K562 (cell line): ENCODE results near the gene CDKL1. TPM values are rescaled to one million over a fixed set of nuclear protein-coding genes. Genes with fewer than 3 reads are reported as not detected.

ENCODE experiments used
- ATAC-seq: fragments of 200-7000 bp; cut with Tn5 transposase; 3 replicates; pipeline ENCODE4 v1.9.1; 2020; ENCODE audit warnings: moderate library complexity
- BruUV-seq: library from RNA; stranded (reverse); fragments of 400-500 nt; replicated peaks from 2 replicates; lab custom pipeline; 2021; lab: Mats Ljungman, UMichigan
- CTCF ChIA-PET: fragments of 300-600 bp; formaldehyde crosslinking; extraction: SDS; loops from one replicate; lab custom pipeline; 2021; ENCODE audit warnings: low intra/inter-chr PET ratio; lab: Yijun Ruan, JAX
- POLR2A ChIA-PET: fragments of 300-600, 350-650 bp; sonication (Branson Sonifier 250); formaldehyde crosslinking; extraction: SDS; loops from one replicate; lab custom pipeline; 2021; ENCODE audit warnings: antibody characterized with exemption, inconsistent platforms; lab: Yijun Ruan, JAX
- DNase-seq, 4 experiments: peaks; one replicate each; pipeline versions ENCODE4 v3.0.0 to v3.0.0-alpha.2; 2011 to 2018; ENCODE audit warnings: low spot score in 3 of 4, mixed read lengths in 3 of 4; ENCODE audit errors: extremely low read depth in 1 of 4
- FAIRE-seq: peaks from 2 replicates; lab custom pipeline; 2011; peaks lifted over from hg19 to GRCh38; lab: Jason Lieb, UNC
- H2AFZ ChIP-seq: 2 replicates; pipeline ENCODE4 v1.6.0; 2011; ENCODE audit warnings: low read depth, low read length, control low read depth, inconsistent platforms
- H3K27ac ChIP-seq: fragments of 200-600 bp; 3 replicates; pipeline ENCODE4 v1.8.0; 2011; ENCODE audit warnings: low read depth, mild to moderate bottlenecking, control low read depth, inconsistent platforms, low read length, moderate library complexity, mixed read lengths; ENCODE audit errors: extremely low read depth
- H3K27me3 ChIP-seq, 2 experiments: fragments of 300-600 bp in 1 of 2; 2 replicates in 1 of 2; 3 replicates in 1 of 2; pipeline versions ENCODE4 v1.6.0 to v1.8.0; 2011; ENCODE audit warnings: inconsistent platforms in 2 of 2, low read length in 2 of 2, mild to moderate bottlenecking in 1 of 2, mixed read lengths in 1 of 2, moderate library complexity in 1 of 2; ENCODE audit not compliant: control insufficient read depth in 2 of 2, insufficient read depth in 2 of 2
- H3K36me3 ChIP-seq: fragments of 300-600 bp; 3 replicates; pipeline ENCODE4 v1.8.0; 2011; ENCODE audit warnings: mild to moderate bottlenecking, low read length, inconsistent platforms; ENCODE audit not compliant: control insufficient read depth, insufficient read depth
- H3K4me1 ChIP-seq, 2 experiments: fragments of 200-600 bp in 1 of 2; replicated peaks in 1 of 2; 2 replicates in 1 of 2; 3 replicates in 1 of 2; pipeline versions ENCODE4 v1.5.1 to v1.8.0; 2011; ENCODE audit warnings: inconsistent platforms in 2 of 2, low read length in 2 of 2, mild to moderate bottlenecking in 1 of 2, mixed read lengths in 1 of 2, moderate library complexity in 1 of 2; ENCODE audit not compliant: control insufficient read depth in 2 of 2, insufficient read depth in 2 of 2
- H3K4me2 ChIP-seq: 2 replicates; pipeline ENCODE4 v1.6.1; 2011; ENCODE audit warnings: low read length, control low read depth, inconsistent platforms, mixed read lengths; ENCODE audit not compliant: insufficient read depth
- H3K4me3 ChIP-seq: fragments of 200-600 bp; sonication (generic), shearing (Covaris generic); 2 replicates; pipeline ENCODE4 v1.5.1; 2016; ENCODE audit warnings: control low read depth, inconsistent platforms
- H3K79me2 ChIP-seq: fragments of 200-600 bp; 3 replicates; pipeline ENCODE4 v1.8.0; 2011; ENCODE audit warnings: low read length, inconsistent platforms; ENCODE audit not compliant: control insufficient read depth, insufficient read depth
- H3K9ac ChIP-seq, 2 experiments: 2 replicates each; pipeline versions ENCODE4 v1.6.0 to v1.6.1; 2011; ENCODE audit warnings: low read depth in 2 of 2, low read length in 2 of 2, control low read depth in 1 of 2, inconsistent platforms in 1 of 2, mild to moderate bottlenecking in 1 of 2, mixed read lengths in 1 of 2; ENCODE audit not compliant: insufficient read depth in 1 of 2
- H3K9me1 ChIP-seq: one replicate; pipeline ENCODE4 v1.6.0; 2011; ENCODE audit warnings: inconsistent platforms, mild to moderate bottlenecking, low read length, moderate library complexity; ENCODE audit not compliant: control insufficient read depth, insufficient read depth
- H3K9me3 ChIP-seq: replicated peaks from 2 replicates; pipeline ENCODE4 v1.5.1; 2011; ENCODE audit warnings: low read depth, low read length, inconsistent platforms; ENCODE audit not compliant: control insufficient read depth, insufficient read depth
- H4K20me1 ChIP-seq: replicated peaks from 2 replicates; pipeline ENCODE4 v1.6.1; 2011; ENCODE audit warnings: low read length, inconsistent platforms, mixed read lengths; ENCODE audit not compliant: control insufficient read depth, insufficient read depth
- ARID1B ChIP-seq: fragments of 450-650 bp; IDR thresholded peaks from 2 replicates; pipeline ENCODE4 v1.6.1; 2016; ENCODE audit warnings: antibody characterized with exemption, mild to moderate bottlenecking, inconsistent platforms
- ARID2 ChIP-seq: fragments of 450-650 bp; IDR thresholded peaks from 2 replicates; pipeline ENCODE4 v1.6.1; 2017; ENCODE audit warnings: antibody characterized with exemption, mild to moderate bottlenecking
- ILF3 ChIP-seq: fragments of 450-650 bp; IDR thresholded peaks from 2 replicates; pipeline ENCODE4 v1.6.1; 2018; ENCODE audit warnings: antibody characterized with exemption, mild to moderate bottlenecking, moderate library complexity, borderline replicate concordance
- KAT8 ChIP-seq: fragments of 450-650 bp; IDR thresholded peaks from 2 replicates; pipeline ENCODE4 v1.6.1; 2016; ENCODE audit warnings: low read depth, mild to moderate bottlenecking
- MLX ChIP-seq, 2 experiments: fragments of 450-650 bp in 1 of 2; sonication (generic) in 1 of 2; formaldehyde crosslinking; conservative IDR thresholded peaks; 2 replicates each; pipeline versions ENCODE4 v1.4.0 to v1.8.1; 2020 to 2022; ENCODE audit warnings: mild to moderate bottlenecking in 1 of 2, missing genetic modification reagents in 1 of 2
- POLR3G ChIP-seq: IDR thresholded peaks from 2 replicates; pipeline ENCODE4 v1.6.1; 2011; ENCODE audit not compliant: insufficient read length, insufficient replicate concordance; ENCODE audit errors: extremely low read depth
- PREB ChIP-seq: sonication (generic); formaldehyde crosslinking; IDR thresholded peaks from 2 replicates; pipeline ENCODE4 v1.8.1; 2023; ENCODE audit warnings: mild to moderate bottlenecking, missing genetic modification reagents
- RERE ChIP-seq: sonication (generic); formaldehyde crosslinking; IDR thresholded peaks from 2 replicates; pipeline ENCODE4 v1.8.0; 2023; ENCODE audit warnings: missing genetic modification reagents, mild to moderate bottlenecking, borderline replicate concordance
- SETDB1 ChIP-seq: IDR thresholded peaks from one replicate; pipeline ENCODE4 v1.6.1; 2012; ENCODE audit warnings: low read length, control low read depth, inconsistent platforms
- TAF9B ChIP-seq: fragments of 450-650 bp; IDR thresholded peaks from 2 replicates; pipeline ENCODE4 v1.6.1; 2018; ENCODE audit warnings: mild to moderate bottlenecking; ENCODE audit not compliant: partially characterized antibody
- TCF7L2 ChIP-seq: fragments of 150-350 bp; IDR thresholded peaks from 2 replicates; pipeline ENCODE4 v1.6.1; 2016; ENCODE audit warnings: low read depth, mild to moderate bottlenecking, low read length, moderate library complexity
- YBX1 ChIP-seq: fragments of 450-650 bp; IDR thresholded peaks from 2 replicates; pipeline ENCODE4 v1.7.1; 2016; ENCODE audit warnings: mild to moderate bottlenecking
- ZBTB1 ChIP-seq: sonication (generic); formaldehyde crosslinking; IDR thresholded peaks from 2 replicates; pipeline ENCODE4 v1.8.1; 2023; ENCODE audit warnings: missing genetic modification reagents, low read depth, mild to moderate bottlenecking, borderline replicate concordance
- ZNF197 ChIP-seq: fragments of 200-800 bp; sonication (Bioruptor generic); IDR thresholded peaks from 2 replicates; pipeline ENCODE4 v1.6.1; 2016; ENCODE audit warnings: low read depth, missing genetic modification characterization, missing compliant biosample characterization
- ZNF354B ChIP-seq: fragments of 250-450 bp; sonication (Bioruptor Pico); IDR thresholded peaks from 2 replicates; pipeline ENCODE4 v1.4.0; 2020
- ZNF695 ChIP-seq: fragments of 450-650 bp; formaldehyde crosslinking; IDR thresholded peaks from 2 replicates; pipeline ENCODE4 v1.4.0; 2020; ENCODE audit warnings: mild to moderate bottlenecking, moderate library complexity
- ZNF79 ChIP-seq: fragments of 250-450 bp; sonication (Bioruptor Pico); IDR thresholded peaks from 2 replicates; pipeline ENCODE4 v1.4.0; 2020; ENCODE audit warnings: low read depth, mild to moderate bottlenecking, moderate library complexity
- WGBS: fragments of 100-300 bp; shearing (Covaris generic); methylation state at CpG from one replicate; pipeline ENCODE4 v1.1.6; 2016; ENCODE audit warnings: low coverage, mixed read lengths; ENCODE audit not compliant: insufficient coverage; ENCODE audit errors: missing lambda C conversion rate; 5-methylcytosine and 5-hydroxymethylcytosine counted together
- in situ Hi-C: fragments of 300-500 bp; cut with MboI; formaldehyde crosslinking; loops from 4 replicates; pipeline ENCODE4 v1.15.0; 2018; ENCODE audit warnings: inconsistent platforms, mixed read lengths
- intact Hi-C: fragments of 100-400 bp; cut with micrococcal nuclease; formaldehyde crosslinking; loops from 2 replicates; pipeline ENCODE4 v1.14.2; 2022
- polyA plus RNA-seq, 8 experiments: library from polyadenylated mRNA; depleted of rRNA in 4 of 8; stranded (reverse) in 5 of 8; unstranded in 3 of 8; fragments of >200 nt; fragmentation: Nextera tagmentation in 2 of 8; fragmentation: Illumina TruSeq in 1 of 8; extraction: Ambion mirVana in 2 of 8; extraction: Trizol in 1 of 8; gene quantifications; 2 replicates each; pipeline versions ENCODE4 v1.2.1 to v1.2.3, GENCODE V29; 2011 to 2014; ENCODE audit warnings: inconsistent platforms in 1 of 8, missing spikeins in 1 of 8
- total RNA-seq, 7 experiments: library from RNA; depleted of rRNA in 6 of 7; stranded (reverse); fragments of >200 nt in 6 of 7; fragmentation: Illumina TruSeq in 2 of 7; extraction: Trizol in 2 of 7; gene quantifications; 2 replicates each; pipeline versions ENCODE4 v1.2.1 to v1.2.3, GENCODE V29; 2011 to 2021; ENCODE audit warnings: low replicate concordance in 1 of 7

CDKL1 gene
- total and polyA plus RNA-seq, 9 of the 15 experiments (the other 6 are each of a cell fraction or from before 2014, with no cell fraction given) = 2.3 to 35.0 (median 7.5) TPM

- POLR2A ChIA-PET = no interaction called here
- no TSS peak for BruUV-seq
- intact Hi-C loops = no loop called here
- TF ChIP-seq RERE (CRISPR knock-in tag) (no peak), ZNF197 (CRISPR knock-in tag) (no peak), MLX (CRISPR knock-in tag; conservative IDR thresholded peaks at IDR 0.05) (no peak), ILF3 (no peak), POLR3G (no peak), ARID1B (no peak), TAF9B (no peak), KAT8 (no peak), ZNF79 (CRISPR knock-in tag) (no peak), PREB (CRISPR knock-in tag) (no peak), TCF7L2 (no peak), ZNF354B (no peak), YBX1 (no peak), ARID2 (no peak), ZNF695 (CRISPR knock-in tag) (no peak), ZBTB1 (no peak), SETDB1 (no peak)
These were observed 15.7 kb downstream of the CDKL1 start for GRCh38 chr14:50381008-50381407.

More at GRCh38 chr14:50381008-50381407, 15.7 kb downstream of the CDKL1 start:
- Histone ChIP-seq H3K9me1 (no peaks in the 10 kb centered on the region), H3K27ac (no peak overlapping the region), H3K36me3 (peaks cover 10% of the 10 kb centered on the region; the same call in 1 of the 3 replicates), H3K79me2 (no peaks in the 10 kb centered on the region), H3K4me1 (no peaks in the 10 kb centered on the region), H3K27me3 (no peaks in the 10 kb centered on the region), H2AFZ (no peak overlapping the region), H4K20me1 (0 out of 2 replicates have a peak, but pooled peaks cover 3% of the 10 kb centered on the region), H3K4me3 (no peak overlapping the region), H3K4me2 (no peak overlapping the region), H3K9me3 (no peaks in the 10 kb centered on the region), H3K9ac (no peak overlapping the region)
- in situ Hi-C loops = no loop called here
- 100% methylated on average over 1 of the region's 1 CpG for WGBS
- CTCF ChIA-PET = no interaction called here
- no peak for FAIRE-seq
- ATAC-seq = no peak
- DNase-seq = no peak
